Measurements from ENCODE around the gene NHLRC4. TPM values are rescaled to one million over a fixed set of nuclear protein-coding genes. Genes with fewer than 3 reads are reported as not detected.

NHLRC4 gene
- total and polyA plus RNA-seq, 8 donors = 0.99 to 3.4 (median 2.9) TPM

DNA sequence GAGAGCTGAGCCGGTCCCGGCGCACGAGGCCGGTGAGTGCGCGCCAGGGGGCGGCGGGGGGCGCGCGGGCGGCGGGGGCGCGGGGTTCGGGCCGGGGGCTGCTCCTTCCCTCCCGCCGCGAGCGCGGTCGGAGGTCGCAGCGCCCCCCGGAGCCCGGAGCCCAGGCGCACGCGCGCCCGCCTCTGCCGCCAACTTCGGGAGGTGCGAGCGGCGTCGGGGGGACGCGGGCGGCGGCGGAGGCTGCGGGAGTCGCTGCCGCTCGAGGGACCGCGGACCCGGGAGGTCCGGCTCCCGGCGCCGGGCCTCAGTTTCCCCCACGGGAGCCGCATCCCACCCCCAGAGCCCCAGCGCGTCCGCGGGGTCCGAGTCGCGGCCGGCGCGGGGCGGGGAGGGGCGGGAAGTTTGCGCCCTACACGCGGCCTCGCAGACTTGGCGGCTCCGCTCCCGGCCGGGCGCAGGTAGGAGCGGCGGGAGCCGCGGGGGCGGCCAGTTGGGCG, 6.6 kb upstream of the NHLRC4 start, which contains the start of gene PRR35:
Gene PRR35 (plus strand): TSS at position 191 of the 497 bp plus-strand sequence. CDS start 2,901 bp downstream, outside the sequence.
- peaks cover 32 to 71% of the 10 kb centered on the region in 2 donors for H3K27me3 ChIP-seq

DNA sequence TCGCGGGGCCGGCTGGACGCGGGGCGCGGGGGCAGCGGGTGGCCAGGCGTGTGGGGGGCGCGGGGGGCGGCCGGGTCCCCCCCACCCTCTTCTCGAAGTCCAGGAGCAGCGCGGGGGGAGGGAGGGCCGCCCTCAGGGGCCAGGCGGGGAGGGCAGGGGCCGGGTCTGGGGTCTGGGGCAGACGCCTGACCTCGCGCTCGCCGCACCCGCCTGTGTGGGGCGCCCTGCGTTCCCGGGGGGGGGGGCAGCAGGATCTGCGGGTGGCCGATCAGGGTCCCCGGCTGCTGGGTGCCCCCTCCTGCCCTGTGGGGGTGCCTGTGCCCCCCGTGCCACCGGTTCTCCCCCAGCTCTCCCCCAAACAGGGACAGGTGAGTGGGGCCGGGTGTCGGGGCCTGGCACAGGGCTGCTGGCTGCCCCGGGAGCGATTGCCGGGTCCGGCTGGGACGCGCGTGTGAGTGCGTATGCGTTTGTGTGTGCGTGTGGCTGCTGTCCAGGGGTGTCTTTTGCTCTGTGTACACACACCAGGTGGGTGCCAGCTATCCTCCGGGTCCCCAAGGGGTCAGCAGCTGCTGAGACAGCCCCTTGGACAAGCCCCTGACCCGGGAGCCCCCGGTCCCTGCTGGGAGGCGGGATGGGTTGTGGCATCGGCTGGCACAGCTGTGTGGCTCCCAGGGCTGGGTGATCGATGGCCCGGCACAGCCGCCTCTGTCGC, 5.9 kb upstream of the NHLRC4 start:
- no peak for DNase-seq
- no peaks in the 10 kb centered on the region for H3K36me3 ChIP-seq
- H3K27ac ChIP-seq = no peak overlapping the region
- no peak for ATAC-seq
- peaks cover 1 to 7% of the 10 kb centered on the region in 2 donors for H3K4me1 ChIP-seq
- H3K9me3 ChIP-seq = no peaks in the 10 kb centered on the region
- intact Hi-C loops (cut with DNase I) = no loop called here
- peaks cover 32 to 71% of the 10 kb centered on the region in 2 donors for H3K27me3 ChIP-seq
- no peak overlapping the region for H3K4me3 ChIP-seq
- TF ChIP-seq, protein P1, sequence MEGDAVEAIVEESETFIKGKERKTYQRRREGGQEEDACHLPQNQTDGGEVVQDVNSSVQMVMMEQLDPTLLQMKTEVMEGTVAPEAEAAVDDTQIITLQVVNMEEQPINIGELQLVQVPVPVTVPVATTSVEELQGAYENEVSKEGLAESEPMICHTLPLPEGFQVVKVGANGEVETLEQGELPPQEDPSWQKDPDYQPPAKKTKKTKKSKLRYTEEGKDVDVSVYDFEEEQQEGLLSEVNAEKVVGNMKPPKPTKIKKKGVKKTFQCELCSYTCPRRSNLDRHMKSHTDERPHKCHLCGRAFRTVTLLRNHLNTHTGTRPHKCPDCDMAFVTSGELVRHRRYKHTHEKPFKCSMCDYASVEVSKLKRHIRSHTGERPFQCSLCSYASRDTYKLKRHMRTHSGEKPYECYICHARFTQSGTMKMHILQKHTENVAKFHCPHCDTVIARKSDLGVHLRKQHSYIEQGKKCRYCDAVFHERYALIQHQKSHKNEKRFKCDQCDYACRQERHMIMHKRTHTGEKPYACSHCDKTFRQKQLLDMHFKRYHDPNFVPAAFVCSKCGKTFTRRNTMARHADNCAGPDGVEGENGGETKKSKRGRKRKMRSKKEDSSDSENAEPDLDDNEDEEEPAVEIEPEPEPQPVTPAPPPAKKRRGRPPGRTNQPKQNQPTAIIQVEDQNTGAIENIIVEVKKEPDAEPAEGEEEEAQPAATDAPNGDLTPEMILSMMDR (IDR thresholded peaks at IDR 0.05) = no peak

More for the DNA sequence above, 6.6 kb upstream of the NHLRC4 start, which contains the start of gene PRR35:
- ATAC-seq (no peak), DNase-seq (no peak)
- no peaks in the 10 kb centered on the region for H3K9me3 ChIP-seq
- TF ChIP-seq, protein P1 (IDR thresholded peaks at IDR 0.05) = no peak
- H3K36me3 ChIP-seq = no peaks in the 10 kb centered on the region
- no peak within 1 kb of the TSS for H3K27ac ChIP-seq
- intact Hi-C loops (cut with DNase I) = no loop called here
- H3K4me3 ChIP-seq = no peak within 1 kb of the TSS
- H3K4me1 ChIP-seq = peaks cover 0 to 7% of the 10 kb centered on the region in 2 donors

DNA sequence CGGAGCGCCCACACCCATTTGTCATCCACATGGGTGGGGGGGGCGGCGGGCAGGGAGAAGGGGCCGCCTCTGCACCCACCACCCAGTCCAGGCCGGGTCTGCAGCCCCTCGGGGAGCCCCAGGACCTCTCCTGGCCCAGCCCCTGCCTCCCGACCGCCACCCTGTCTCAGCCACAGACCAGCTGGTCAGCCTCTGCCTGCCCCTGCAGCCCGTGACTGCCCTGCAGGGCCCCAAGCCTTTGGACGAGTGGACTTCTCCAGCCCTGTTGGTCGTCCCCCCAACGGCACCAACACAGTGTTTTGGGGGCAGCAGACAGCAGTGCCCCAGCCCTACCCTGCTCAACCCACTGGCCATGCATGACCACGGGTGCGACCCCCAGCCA, 5.4 kb upstream of the NHLRC4 start:
- no peak overlapping the region for H3K4me3 ChIP-seq
- H3K27ac ChIP-seq = no peak overlapping the region
- intact Hi-C loops (cut with DNase I) = no loop called here
- H3K4me1 ChIP-seq = peaks cover 5 to 10% of the 10 kb centered on the region in 2 donors
- TF ChIP-seq, protein P1 (IDR thresholded peaks at IDR 0.05) = no peak
- peaks cover 32 to 71% of the 10 kb centered on the region in 2 donors for H3K27me3 ChIP-seq
- ATAC-seq (no peak), DNase-seq (no peak)
- H3K36me3 ChIP-seq = no peaks in the 10 kb centered on the region
- H3K9me3 ChIP-seq = no peaks in the 10 kb centered on the region

DNA sequence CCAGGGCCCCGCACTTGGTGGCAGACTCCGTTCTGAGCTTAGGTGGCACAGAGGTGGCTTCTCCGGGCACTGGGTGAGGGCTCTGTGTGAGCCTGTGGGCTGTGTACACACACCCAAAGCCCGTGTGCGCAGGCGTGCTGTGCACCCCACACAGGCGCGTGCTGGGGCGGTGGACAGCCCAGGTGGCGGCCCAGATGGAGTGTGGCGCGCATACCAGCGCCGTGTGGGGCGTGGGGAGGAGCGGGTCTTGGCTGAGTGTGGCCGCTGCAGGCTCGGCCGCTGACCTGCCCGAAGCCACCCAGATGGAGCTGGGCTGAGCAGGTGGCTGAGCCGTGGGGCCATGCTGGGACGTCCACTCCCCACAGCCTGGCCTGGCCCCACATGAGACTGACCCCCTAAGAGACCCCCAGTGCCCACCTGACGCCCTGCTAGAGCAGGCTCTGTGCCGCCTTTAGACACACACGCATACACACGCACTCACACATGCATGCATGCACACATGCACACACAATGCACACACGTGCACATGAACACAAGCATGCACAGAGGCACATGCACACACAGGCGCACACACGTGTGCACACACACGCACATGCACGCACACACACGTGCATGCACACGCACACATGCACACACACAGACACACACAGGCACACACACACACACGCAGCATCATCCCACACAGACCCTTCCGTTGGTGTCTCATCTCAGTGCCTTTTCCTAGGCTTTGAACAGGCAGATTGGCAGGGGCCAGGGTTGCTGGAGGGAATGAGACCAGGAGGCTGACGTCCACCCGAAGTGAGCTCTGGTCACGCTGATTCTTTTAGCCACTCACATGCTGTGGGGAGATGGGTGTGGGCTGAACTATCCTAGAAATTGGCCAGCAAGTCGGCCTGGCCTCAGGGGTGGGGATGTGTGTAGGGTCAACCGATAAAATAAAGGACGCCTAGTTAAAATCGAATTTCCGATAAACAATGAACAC, 4.6 kb upstream of the NHLRC4 start:
- intact Hi-C loops (cut with DNase I) = no loop called here
- Histone ChIP-seq H3K4me1 (peaks cover 12 to 19% of the 10 kb centered on the region in 2 donors), H3K27me3 (peaks cover 32 to 66% of the 10 kb centered on the region in 2 donors), H3K27ac (no peak overlapping the region), H3K9me3 (no peaks in the 10 kb centered on the region), H3K4me3 (no peak overlapping the region), H3K36me3 (no peaks in the 10 kb centered on the region)
- no peak for ATAC-seq
- TF ChIP-seq, protein P1 (IDR thresholded peaks at IDR 0.05) = no peak
- DNase-seq = no peak

Data from left lung (tissue), 10 donors.